A549 (cell line): ENCODE results near the gene PRKX. TPM values are rescaled to one million over a fixed set of nuclear protein-coding genes. Genes with fewer than 3 reads are reported as not detected.
"Not testable (repeated sequence)": the region's sequence is repeated elsewhere in the genome, so short reads cannot be mapped to it uniquely, and the experiment has no call there.

Source experiments
- ATAC-seq, 2 experiments: fragments of 200-7000 bp in 1 of 2; fragments of >200 bp in 1 of 2; cut with Nextera tagmentation in 1 of 2; cut with Tn5 transposase in 1 of 2; 3 replicates each; pipeline versions ENCODE4 v1.8.0 to v1.9.1; 2018 to 2020; ENCODE audit warnings: mild to moderate bottlenecking in 1 of 2, moderate library complexity in 1 of 2
- CTCF ChIA-PET: fragments of 300-600 bp; sonication (Branson Sonifier 250); formaldehyde crosslinking; extraction: SDS; loops from one replicate; lab custom pipeline; 2021; ENCODE audit warnings: antibody characterized with exemption, inconsistent platforms; lab: Yijun Ruan, JAX
- POLR2A ChIA-PET: fragments of 350-600 bp; formaldehyde crosslinking; extraction: SDS; loops from one replicate; lab custom pipeline; 2021; ENCODE audit warnings: antibody characterized with exemption, inconsistent platforms; lab: Yijun Ruan, JAX
- DNase-seq, 2 experiments: peaks; one replicate each; pipeline versions ENCODE4 v3.0.0 to v3.0.0-alpha.2; 2011 to 2016; ENCODE audit warnings: low read depth in 1 of 2, low spot score in 1 of 2
- FAIRE-seq: peaks from 2 replicates; lab custom pipeline; 2011; peaks lifted over from hg19 to GRCh38; lab: Jason Lieb, UNC
- H3K27ac ChIP-seq, 2 experiments: fragments of >200 bp; sonication (Bioruptor Twin); formaldehyde crosslinking; 3 replicates each; pipeline ENCODE4 v1.5.1; 2016 to 2017
- H3K4me1 ChIP-seq: fragments of >200 bp; sonication (Bioruptor Twin); formaldehyde crosslinking; 3 replicates; pipeline ENCODE4 v1.6.1; 2016
- H3K4me2 ChIP-seq: fragments of >200 bp; sonication (Bioruptor Twin); formaldehyde crosslinking; 3 replicates; pipeline ENCODE4 v1.6.1; 2016
- H3K4me3 ChIP-seq: fragments of >200 bp; sonication (Bioruptor Twin); formaldehyde crosslinking; 3 replicates; pipeline ENCODE4 v1.5.1; 2016
- H3K9me3 ChIP-seq: fragments of >200 bp; sonication (Bioruptor Twin); formaldehyde crosslinking; 3 replicates; pipeline ENCODE4 v1.6.1; 2016
- CHD2 ChIP-seq: fragments of 150-350 bp; IDR thresholded peaks from 2 replicates; pipeline ENCODE4 v1.6.1; 2014; ENCODE audit warnings: low read length; ENCODE audit not compliant: partially characterized antibody
- CHD4 ChIP-seq: fragments of 200-600 bp; sonication (generic); IDR thresholded peaks from 2 replicates; pipeline ENCODE4 v1.6.1; 2016; ENCODE audit warnings: antibody characterized with exemption, mild to moderate bottlenecking, borderline replicate concordance
- HES2 ChIP-seq: fragments of >200 bp; sonication (Bioruptor Twin); formaldehyde crosslinking; IDR thresholded peaks from 2 replicates; pipeline ENCODE4 v1.6.1; 2016
- JUNB ChIP-seq: fragments of >200 bp; sonication (Bioruptor Twin); formaldehyde crosslinking; IDR thresholded peaks from 2 replicates; pipeline ENCODE4 v1.6.1; 2016
- NFE2L2 ChIP-seq: fragments of 150-350 bp; conservative IDR thresholded peaks from 2 replicates; pipeline ENCODE4 v1.6.1; 2014; ENCODE audit warnings: low read length
- NPAS2 ChIP-seq: fragments of 250-450 bp; sonication (Bioruptor Pico); IDR thresholded peaks from 2 replicates; pipeline ENCODE4 v1.8.0; 2022; ENCODE audit warnings: mild to moderate bottlenecking, moderate library complexity, borderline replicate concordance
- SREBF2 ChIP-seq: fragments of 450-650 bp; IDR thresholded peaks from 2 replicates; pipeline ENCODE4 v1.6.1; 2014; ENCODE audit warnings: mild to moderate bottlenecking, moderate library complexity
- WGBS: methylation state at CpG from one replicate; pipeline ENCODE4 v1.1.6; 2017; ENCODE audit errors: missing lambda C conversion rate; 5-methylcytosine and 5-hydroxymethylcytosine counted together
- polyA plus RNA-seq, 4 experiments: library from polyadenylated mRNA; depleted of rRNA in 3 of 4; stranded (reverse); fragments of >200 nt; fragmentation: RNase III in 1 of 4; extraction: RNeasy Plus Mini Kit Qiagen cat#74134 plus additional on column Dnase treatment in 1 of 4; gene quantifications; 2 replicates in 3 of 4; 3 replicates in 1 of 4; pipeline ENCODE4 v1.2.3, GENCODE V29; 2011 to 2017
- TF ChIP-seq, protein P1 (sequence below): fragments of 250-450 bp; sonication (Bioruptor Pico); IDR thresholded peaks from 2 replicates; pipeline ENCODE4 v1.5.0; 2021; ENCODE audit warnings: mild to moderate bottlenecking, moderate library complexity, borderline replicate concordance
- TF ChIP-seq, protein P2 (sequence below): IDR thresholded peaks from 2 replicates; pipeline ENCODE4 v1.6.1; 2012

The PRKX gene
- polyA plus RNA-seq, 2 of the 4 experiments (the other 2 are of a cell fraction), result 18.2 to 36.0 TPM

- TF ChIP-seq HES2, result no peak
Measured at GRCh38 chrX:3743801-3744439, 30.5 kb upstream of the PRKX start (continued).

DNA sequence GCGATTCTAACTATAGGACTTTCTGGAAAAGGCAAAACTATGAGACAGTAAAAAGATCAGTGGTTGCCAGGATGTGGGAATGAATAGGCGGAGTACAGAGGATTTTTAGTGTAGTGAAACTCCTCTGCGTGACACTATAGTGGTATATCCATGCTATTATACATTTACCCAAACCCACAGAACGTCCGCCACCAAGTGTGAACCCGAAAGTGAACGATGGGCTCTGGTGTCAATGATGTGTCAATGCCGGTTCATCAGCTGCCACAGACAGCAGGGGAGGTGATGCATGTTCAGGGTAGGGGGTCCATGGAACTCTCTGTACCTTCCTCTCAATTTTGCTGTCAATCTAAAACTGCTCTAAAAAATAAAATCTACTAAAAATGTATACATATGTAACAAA, 27.5 kb upstream of the PRKX start:
- H3K4me1 ChIP-seq, H3K4me2 ChIP-seq, CTCF ChIA-PET, H3K9me3 ChIP-seq, DNase-seq, POLR2A ChIA-PET, ATAC-seq, H3K27ac ChIP-seq, H3K4me3 ChIP-seq, FAIRE-seq: not testable (repeated sequence)
- WGBS, result 75% methylated on average over 8 of the region's 8 CpGs

- ChIA-PET POLR2A (no interaction called here), CTCF (interaction anchor here (0.6 kb wide), 1 partner anchor 96 kb away, joined by 3 read pairs; no protein-coding TSS in a partner anchor)
- H3K4me3 ChIP-seq, result no peak overlapping the region
- H3K27ac ChIP-seq, result no peak overlapping the region
- no peak for TF ChIP-seq NPAS2 (CRISPR knock-in tag)
- TF ChIP-seq, protein P1, sequence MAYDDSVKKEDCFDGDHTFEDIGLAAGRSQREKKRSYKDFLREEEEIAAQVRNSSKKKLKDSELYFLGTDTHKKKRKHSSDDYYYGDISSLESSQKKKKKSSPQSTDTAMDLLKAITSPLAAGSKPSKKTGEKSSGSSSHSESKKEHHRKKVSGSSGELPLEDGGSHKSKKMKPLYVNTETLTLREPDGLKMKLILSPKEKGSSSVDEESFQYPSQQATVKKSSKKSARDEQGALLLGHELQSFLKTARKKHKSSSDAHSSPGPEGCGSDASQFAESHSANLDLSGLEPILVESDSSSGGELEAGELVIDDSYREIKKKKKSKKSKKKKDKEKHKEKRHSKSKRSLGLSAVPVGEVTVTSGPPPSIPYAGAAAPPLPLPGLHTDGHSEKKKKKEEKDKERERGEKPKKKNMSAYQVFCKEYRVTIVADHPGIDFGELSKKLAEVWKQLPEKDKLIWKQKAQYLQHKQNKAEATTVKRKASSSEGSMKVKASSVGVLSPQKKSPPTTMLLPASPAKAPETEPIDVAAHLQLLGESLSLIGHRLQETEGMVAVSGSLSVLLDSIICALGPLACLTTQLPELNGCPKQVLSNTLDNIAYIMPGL, result no peak
- TF ChIP-seq JUNB, result no peak
- no peak for TF ChIP-seq CHD4
- no peak for TF ChIP-seq NFE2L2
- TF ChIP-seq, protein P2, sequence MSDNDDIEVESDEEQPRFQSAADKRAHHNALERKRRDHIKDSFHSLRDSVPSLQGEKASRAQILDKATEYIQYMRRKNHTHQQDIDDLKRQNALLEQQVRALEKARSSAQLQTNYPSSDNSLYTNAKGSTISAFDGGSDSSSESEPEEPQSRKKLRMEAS, result no peak
- no peak for TF ChIP-seq SREBF2
- no peak for TF ChIP-seq CHD2
- no peak overlapping the region for H3K4me2 ChIP-seq
- 0 out of 3 replicates have a peak, but pooled peaks cover 5% of the 10 kb centered on the region for H3K9me3 ChIP-seq
- no peak for ATAC-seq
- no peak for FAIRE-seq
- no peak for DNase-seq
- no peaks in the 10 kb centered on the region for H3K4me1 ChIP-seq
Measured at GRCh38 chrX:3738509-3738908, 25.1 kb upstream of the PRKX start.

DNA sequence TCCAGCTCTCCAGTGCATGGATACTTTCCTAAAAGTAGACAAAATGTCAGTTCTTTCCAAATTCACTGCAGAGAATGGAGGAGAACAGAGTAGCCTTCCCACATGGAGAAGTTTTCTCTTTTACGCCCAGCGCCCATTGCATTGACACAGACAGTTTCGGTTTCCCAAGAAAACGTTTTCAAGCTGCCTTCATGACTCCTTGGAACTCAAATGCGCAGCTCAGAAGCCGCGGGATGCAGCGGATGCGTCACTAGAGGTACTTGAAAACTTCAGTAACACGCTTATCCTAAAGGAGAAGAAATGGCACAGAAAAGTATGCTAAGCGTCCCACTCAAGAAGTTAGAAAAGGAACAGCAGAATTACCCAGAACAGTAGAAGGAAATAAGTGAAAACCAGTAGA, 23.1 kb upstream of the PRKX start:
- H3K4me1 ChIP-seq, H3K4me3 ChIP-seq, H3K9me3 ChIP-seq, H3K4me2 ChIP-seq, POLR2A ChIA-PET, CTCF ChIA-PET, DNase-seq, H3K27ac ChIP-seq, ATAC-seq: not testable (repeated sequence)
- FAIRE-seq, result peak; percentile 92
- 69% methylated on average over 11 of the region's 11 CpGs for WGBS

- ATAC-seq, H3K27ac ChIP-seq, POLR2A ChIA-PET, FAIRE-seq, H3K4me1 ChIP-seq, DNase-seq, H3K4me3 ChIP-seq, H3K4me2 ChIP-seq, CTCF ChIA-PET, H3K9me3 ChIP-seq: not testable (repeated sequence)
- WGBS, result 51% methylated on average over 4 of the region's 6 CpGs
Measured at GRCh38 chrX:3735891-3736290, 22.4 kb upstream of the PRKX start.

- WGBS, result 54% methylated on average over 4 of the region's 4 CpGs
- CTCF ChIA-PET, H3K4me3 ChIP-seq, H3K9me3 ChIP-seq, ATAC-seq, DNase-seq, H3K4me1 ChIP-seq, H3K4me2 ChIP-seq, H3K27ac ChIP-seq, POLR2A ChIA-PET: not testable (repeated sequence)
- FAIRE-seq, result peak; percentile 51
Measured at GRCh38 chrX:3734456-3734855, 21.0 kb upstream of the PRKX start.
